ENCODE data around the gene BEGAIN. TPM values are rescaled to one million over a fixed set of nuclear protein-coding genes. Genes with fewer than 3 reads are reported as not detected.

The BEGAIN gene
- total and polyA plus RNA-seq, 12 donors: 0.20 to 4.3 (median 0.83) TPM

DNA sequence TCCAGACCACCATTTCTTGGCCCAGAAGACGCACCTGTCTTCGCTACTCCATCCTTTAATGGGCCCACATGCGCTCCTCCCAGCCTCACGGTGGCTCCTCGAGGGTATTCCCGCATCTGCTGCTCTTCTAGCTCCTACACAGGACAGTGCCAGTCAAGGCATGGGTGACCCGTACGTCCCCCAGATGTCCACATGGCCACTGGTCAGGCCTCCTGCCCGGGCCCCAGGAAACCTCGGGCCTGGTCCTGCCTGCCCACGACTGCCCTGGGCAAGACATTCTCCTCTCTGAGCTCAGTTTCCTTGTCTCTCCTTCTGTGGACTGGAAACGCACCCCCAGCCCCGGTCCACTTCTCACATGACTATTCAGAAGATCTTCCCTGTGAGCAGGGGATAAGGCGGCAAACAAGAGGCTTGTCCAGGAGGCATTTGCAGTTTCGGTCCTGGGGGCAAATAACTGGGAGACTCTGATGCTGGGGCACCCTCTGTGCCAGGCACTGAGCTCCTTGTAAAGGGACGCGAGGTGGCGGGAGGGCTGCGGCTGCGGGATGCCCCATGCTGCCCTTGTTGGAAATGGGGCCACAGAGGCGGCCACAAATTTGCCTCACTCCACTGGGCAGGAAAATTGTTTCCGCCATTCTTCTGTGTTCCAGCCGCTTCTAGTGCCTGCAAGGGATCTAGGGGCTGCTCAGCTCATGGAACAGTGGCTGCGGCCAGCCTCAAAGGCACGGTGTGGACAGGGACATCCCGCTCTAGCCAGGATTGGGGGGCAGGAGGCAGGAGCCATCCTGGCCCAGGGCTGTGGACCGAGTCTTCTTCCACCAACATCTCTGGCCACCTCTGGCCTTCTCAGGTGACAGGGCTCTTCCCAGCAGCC lies 6.8 kb upstream of the BEGAIN start:
- Histone ChIP-seq H3K4me1 (no peaks in the 10 kb centered on the region), H3K27me3 (peaks cover 0 to 70% (median 60%) of the 10 kb centered on the region in 7 donors), H3K4me3 (no peak overlapping the region), H3K9me3 (no peaks in the 10 kb centered on the region), H3K27ac (no peak overlapping the region), H3K36me3 (no peaks in the 10 kb centered on the region)
- TF ChIP-seq, protein P1, sequence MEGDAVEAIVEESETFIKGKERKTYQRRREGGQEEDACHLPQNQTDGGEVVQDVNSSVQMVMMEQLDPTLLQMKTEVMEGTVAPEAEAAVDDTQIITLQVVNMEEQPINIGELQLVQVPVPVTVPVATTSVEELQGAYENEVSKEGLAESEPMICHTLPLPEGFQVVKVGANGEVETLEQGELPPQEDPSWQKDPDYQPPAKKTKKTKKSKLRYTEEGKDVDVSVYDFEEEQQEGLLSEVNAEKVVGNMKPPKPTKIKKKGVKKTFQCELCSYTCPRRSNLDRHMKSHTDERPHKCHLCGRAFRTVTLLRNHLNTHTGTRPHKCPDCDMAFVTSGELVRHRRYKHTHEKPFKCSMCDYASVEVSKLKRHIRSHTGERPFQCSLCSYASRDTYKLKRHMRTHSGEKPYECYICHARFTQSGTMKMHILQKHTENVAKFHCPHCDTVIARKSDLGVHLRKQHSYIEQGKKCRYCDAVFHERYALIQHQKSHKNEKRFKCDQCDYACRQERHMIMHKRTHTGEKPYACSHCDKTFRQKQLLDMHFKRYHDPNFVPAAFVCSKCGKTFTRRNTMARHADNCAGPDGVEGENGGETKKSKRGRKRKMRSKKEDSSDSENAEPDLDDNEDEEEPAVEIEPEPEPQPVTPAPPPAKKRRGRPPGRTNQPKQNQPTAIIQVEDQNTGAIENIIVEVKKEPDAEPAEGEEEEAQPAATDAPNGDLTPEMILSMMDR (IDR thresholded peaks at IDR 0.05): no peak
- WGBS, 2 donors: 85 to 89% methylated on average over 27 of the region's 27 CpGs
- DNase-seq: no peak
- intact Hi-C loops (cut with DNase I): no loop called here
- no peak for ATAC-seq

DNA sequence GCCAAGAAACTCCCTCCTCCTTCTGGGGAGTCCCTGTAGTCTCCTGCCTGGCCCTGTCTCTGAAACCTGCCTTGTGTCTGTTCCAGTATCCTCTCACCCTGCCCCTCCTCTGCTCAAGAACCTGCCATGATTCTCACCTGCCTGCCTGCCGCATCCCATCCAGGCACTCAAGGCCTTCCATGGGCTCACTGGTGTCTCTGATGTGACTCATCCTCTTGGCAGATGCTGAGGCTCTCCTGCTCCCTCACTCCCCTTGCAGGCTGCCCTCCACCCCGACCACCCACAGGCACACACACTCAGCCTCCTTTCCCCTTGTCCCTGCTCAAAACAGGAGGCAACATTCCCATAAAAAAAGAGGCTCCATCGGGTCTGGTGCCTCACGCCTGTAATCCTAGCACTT lies 5.8 kb upstream of the BEGAIN start:
- Histone ChIP-seq H3K36me3 (no peaks in the 10 kb centered on the region), H3K4me3 (no peak overlapping the region), H3K9me3 (no peaks in the 10 kb centered on the region), H3K4me1 (peaks cover 0 to 5% (median 0%) of the 10 kb centered on the region in 9 donors), H3K27me3 (peaks cover 0 to 79% (median 68%) of the 10 kb centered on the region in 7 donors), H3K27ac (no peak overlapping the region)
- no peak for ATAC-seq
- intact Hi-C loops (cut with DNase I): no loop called here
- no peak for DNase-seq
- TF ChIP-seq, protein P1 (IDR thresholded peaks at IDR 0.05): no peak
- 74 to 80% methylated on average over 4 of the region's 4 CpGs for WGBS, 2 donors

DNA sequence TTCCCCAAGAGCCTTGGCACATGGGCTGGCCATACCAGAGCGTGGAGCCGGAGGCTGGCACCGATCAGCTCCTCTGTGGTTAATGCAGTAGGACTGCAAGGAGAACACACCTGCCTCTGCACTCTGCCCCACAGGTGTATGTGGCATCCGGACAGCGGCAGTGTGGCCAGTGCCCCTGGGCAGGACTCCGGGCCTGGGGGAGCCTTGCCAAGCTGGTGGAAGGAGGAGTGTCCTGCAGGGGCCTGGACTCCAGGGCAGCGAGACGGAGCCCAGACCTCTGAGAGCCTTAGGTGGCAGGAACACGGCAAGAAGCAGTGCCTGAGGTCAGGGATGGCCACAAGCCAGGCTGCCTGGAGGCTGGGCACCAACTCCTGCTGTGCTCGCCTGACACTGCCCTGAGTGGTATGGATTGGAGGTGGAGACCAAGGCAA lies 5.3 kb upstream of the BEGAIN start:
- Histone ChIP-seq H3K4me1 (peaks cover 0 to 9% (median 0%) of the 10 kb centered on the region in 9 donors), H3K36me3 (no peaks in the 10 kb centered on the region), H3K9me3 (no peaks in the 10 kb centered on the region), H3K27ac (no peak overlapping the region), H3K4me3 (no peak overlapping the region), H3K27me3 (peaks cover 0 to 83% (median 68%) of the 10 kb centered on the region in 7 donors)
- intact Hi-C loops (cut with DNase I): no loop called here
- ATAC-seq: peak in 1 of 8 donors; percentile 23
- no peak for DNase-seq
- WGBS, 2 donors: 87 to 90% methylated on average over 10 of the region's 10 CpGs
- TF ChIP-seq, protein P1 (IDR thresholded peaks at IDR 0.05): no peak

DNA sequence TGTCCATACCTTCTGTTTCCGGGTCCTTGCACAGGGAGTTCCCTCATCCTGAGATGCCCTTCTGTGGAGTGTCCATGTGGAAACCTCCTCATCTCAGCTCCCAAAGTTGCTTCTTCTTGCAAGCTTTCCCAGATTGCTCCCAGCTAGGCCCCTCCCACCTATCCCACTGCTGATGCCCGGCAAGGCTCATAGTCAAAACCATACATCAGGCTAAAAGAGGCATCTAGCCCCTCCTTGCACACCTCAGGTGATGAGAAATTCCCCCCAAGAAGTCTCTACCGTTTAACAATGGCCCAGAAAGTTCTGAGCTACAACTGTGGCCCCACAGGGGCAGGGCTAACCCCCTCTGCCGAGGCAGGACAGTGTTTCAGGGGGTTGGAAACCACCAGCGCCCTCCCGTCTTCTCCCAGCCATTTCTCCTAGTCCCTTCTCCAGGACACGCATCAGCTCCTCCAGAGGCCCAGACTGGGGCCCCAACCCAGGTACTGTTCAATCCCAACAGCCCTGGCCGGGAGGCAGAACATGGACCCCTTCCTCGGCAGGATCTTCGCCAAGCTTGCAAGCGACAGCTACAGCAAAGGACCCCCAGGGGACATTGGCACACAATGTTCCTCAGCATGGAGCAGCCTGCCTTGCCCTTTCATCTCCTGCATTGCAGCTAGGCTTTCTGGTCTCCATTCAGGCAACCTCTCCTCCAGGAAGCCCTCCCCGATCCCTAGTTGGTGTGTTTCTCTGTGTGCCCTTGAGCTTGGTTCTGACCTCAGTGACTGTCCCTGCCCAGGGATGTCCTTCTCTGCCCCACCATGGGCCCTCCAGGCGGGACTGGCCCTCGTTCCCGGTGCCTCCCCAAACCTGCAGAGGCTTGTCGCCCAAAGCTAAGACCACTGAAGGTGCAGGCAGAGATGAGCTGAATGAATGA lies 4.5 kb upstream of the BEGAIN start:
- TF ChIP-seq, protein P1 (IDR thresholded peaks at IDR 0.05): no peak
- peaks cover 0 to 78% (median 63%) of the 10 kb centered on the region in 7 donors for H3K27me3 ChIP-seq
- WGBS, 2 donors: 77 to 83% methylated on average over 16 of the region's 16 CpGs
- DNase-seq (no peak), ATAC-seq (no peak)
- H3K27ac ChIP-seq: no peak overlapping the region
- H3K36me3 ChIP-seq: no peaks in the 10 kb centered on the region
- H3K9me3 ChIP-seq: no peaks in the 10 kb centered on the region
- intact Hi-C loops (cut with DNase I): no loop called here
- no peak overlapping the region for H3K4me3 ChIP-seq
- peaks cover 0 to 10% (median 2%) of the 10 kb centered on the region in 9 donors for H3K4me1 ChIP-seq
